SK-N-SH treated with all-trans-retinoic acid at 6 μM for 48 hours (cell line): ENCODE measurements around the gene PIN1.

ENCODE experiments used
- CSDC2 ChIP-seq: fragments of 250-450 bp; sonication (Bioruptor Pico); IDR thresholded peaks from 2 replicates; pipeline ENCODE4 v1.5.0; 2020; ENCODE audit warnings: mild to moderate bottlenecking, moderate library complexity
- OSR1 ChIP-seq: fragments of 250-450 bp; sonication (Bioruptor Pico); IDR thresholded peaks from 2 replicates; pipeline ENCODE4 v1.8.0; 2022; ENCODE audit warnings: moderate library complexity, mild to moderate bottlenecking, inconsistent platforms
- PATZ1 ChIP-seq: fragments of 250-450 bp; sonication (Bioruptor Pico); IDR thresholded peaks from 2 replicates; pipeline ENCODE4 v1.8.0; 2020; ENCODE audit warnings: mild to moderate bottlenecking, moderate library complexity, borderline replicate concordance
- POU6F1 ChIP-seq: fragments of 250-450 bp; sonication (Bioruptor Pico); IDR thresholded peaks from 2 replicates; pipeline ENCODE4 v1.8.0; 2021; ENCODE audit warnings: low read depth, mild to moderate bottlenecking, moderate library complexity, borderline replicate concordance
- TSHZ2 ChIP-seq: fragments of 250-450 bp; sonication (Bioruptor Pico); IDR thresholded peaks from 2 replicates; pipeline ENCODE4 v1.5.0; 2020; ENCODE audit warnings: mild to moderate bottlenecking, moderate library complexity
- ZFP3 ChIP-seq: fragments of 250-450 bp; sonication (Bioruptor Pico); IDR thresholded peaks from 2 replicates; pipeline ENCODE4 v1.5.0; 2020; ENCODE audit warnings: mild to moderate bottlenecking, moderate library complexity
- ZFP30 ChIP-seq: fragments of 450-650 bp; formaldehyde crosslinking; IDR thresholded peaks from 2 replicates; pipeline ENCODE4 v1.5.0; 2022; ENCODE audit warnings: mild to moderate bottlenecking, moderate library complexity
- ZNF565 ChIP-seq: fragments of 450-650 bp; formaldehyde crosslinking; conservative IDR thresholded peaks from 2 replicates; pipeline ENCODE4 v1.5.0; 2020; ENCODE audit warnings: low read depth, mild to moderate bottlenecking, moderate library complexity

GRCh38 chr19:9848060-9848459, 12.9 kb downstream of the PIN1 start:
- TF ChIP-seq ZFP3 (CRISPR knock-in tag) (no peak), PATZ1 (no peak), ZFP30 (CRISPR knock-in tag) (no peak), OSR1 (CRISPR knock-in tag) (no peak), CSDC2 (CRISPR knock-in tag) (no peak), POU6F1 (CRISPR knock-in tag) (no peak), ZNF565 (CRISPR knock-in tag) (no peak), TSHZ2 (CRISPR knock-in tag) (no peak)
